HPDE6-E6E7 (cell line): ENCODE results near the gene TSN.

Source experiments
- DNase-seq: peaks from one replicate; pipeline ENCODE4 v3.0.0; 2011; ENCODE audit warnings: missing footprints; ENCODE audit errors: extremely low spot score

The TSN gene

GRCh38 chr2:121746071-121746578, 9.3 kb upstream of the TSN start:
- no peak for DNase-seq

GRCh38 chr2:121748202-121748601, 7.2 kb upstream of the TSN start:
- no peak for DNase-seq

GRCh38 chr2:121754851-121755236, 607 bp upstream of the TSN start:
- DNase-seq, result no peak

- peak; percentile 47 for DNase-seq
These were observed 9.3 kb downstream of the TSN start for GRCh38 chr2:121764681-121765228.

- no peak for DNase-seq
These were observed 11.2 kb downstream of the TSN start for GRCh38 chr2:121766624-121767023.

- DNase-seq, result no peak
These were observed 12.8 kb downstream of the TSN start for GRCh38 chr2:121768143-121768755.

GRCh38 chr2:121771976-121772742, 16.7 kb downstream of the TSN start:
- DNase-seq, result no peak

GRCh38 chr2:121774235-121774634, 18.8 kb downstream of the TSN start:
- DNase-seq, result no peak

GRCh38 chr2:121776361-121776760, 20.9 kb downstream of the TSN start:
- no peak for DNase-seq

- DNase-seq, result no peak
These were observed 21.6 kb downstream of the TSN start for GRCh38 chr2:121776885-121777698.

- no peak for DNase-seq
These were observed 22.2 kb downstream of the TSN start for GRCh38 chr2:121777699-121778058.

- DNase-seq, result no peak
These were observed 23.5 kb downstream of the TSN start for GRCh38 chr2:121778741-121779487.

- no peak for DNase-seq
These were observed 27.7 kb downstream of the TSN start for GRCh38 chr2:121783180-121783579.

- DNase-seq, result no peak
These were observed 33.2 kb downstream of the TSN start for GRCh38 chr2:121788685-121789084.

- peak; percentile 91 for DNase-seq
These were observed 35.0 kb downstream of the TSN start for GRCh38 chr2:121790276-121790956.

- no peak for DNase-seq
These were observed 35.8 kb downstream of the TSN start for GRCh38 chr2:121791290-121791689.

GRCh38 chr2:121791801-121792221, 36.4 kb downstream of the TSN start:
- DNase-seq, result no peak

- no peak for DNase-seq
These were observed 38.4 kb downstream of the TSN start for GRCh38 chr2:121793816-121794215.

GRCh38 chr2:121794233-121794632, 38.8 kb downstream of the TSN start:
- no peak for DNase-seq

- no peak for DNase-seq
These were observed 40.8 kb downstream of the TSN start for GRCh38 chr2:121796239-121796638.

- no peak for DNase-seq
These were observed 43.2 kb downstream of the TSN start for GRCh38 chr2:121798617-121799016.
